Measurements from ENCODE around the gene ASPA.
"Not testable (repeated sequence)": the region's sequence is repeated elsewhere in the genome, so short reads cannot be mapped to it uniquely, and the experiment has no call there.

Gene ASPA

GRCh38 chr17:3519472-3519871 lies 43.7 kb downstream of the ASPA start:
- H3K9me3 Mint-ChIP-seq (ENCODE audit: low read depth); H3K4me3 Mint-ChIP-seq; H3K36me3 Mint-ChIP-seq; H3K27me3 Mint-ChIP-seq; H3K27ac Mint-ChIP-seq; H3K4me1 Mint-ChIP-seq (ENCODE audit: low read depth): not testable (repeated sequence)

- Mint-ChIP-seq H3K4me3 (no peak overlapping the region), H3K36me3 (no peaks in the 10 kb centered on the region), H3K27me3 (no peaks in the 10 kb centered on the region), H3K27ac (no peak overlapping the region), H3K4me1 (ENCODE audit: low read depth) (no peaks in the 10 kb centered on the region), H3K9me3 (ENCODE audit: low read depth) (no peaks in the 10 kb centered on the region)
Observed at GRCh38 chr17:3524024-3524423, 48.2 kb downstream of the ASPA start.

GRCh38 chr17:3526491-3526890 lies 50.7 kb downstream of the ASPA start:
- Mint-ChIP-seq H3K9me3 (ENCODE audit: low read depth) (no peaks in the 10 kb centered on the region), H3K4me3 (no peak overlapping the region), H3K4me1 (ENCODE audit: low read depth) (no peaks in the 10 kb centered on the region), H3K36me3 (no peaks in the 10 kb centered on the region), H3K27ac (no peak overlapping the region), H3K27me3 (no peaks in the 10 kb centered on the region)

GRCh38 chr17:3526971-3527370 lies 51.2 kb downstream of the ASPA start:
- Mint-ChIP-seq H3K27ac (no peak overlapping the region), H3K4me1 (ENCODE audit: low read depth) (no peaks in the 10 kb centered on the region), H3K36me3 (no peaks in the 10 kb centered on the region), H3K27me3 (no peaks in the 10 kb centered on the region), H3K9me3 (ENCODE audit: low read depth) (no peaks in the 10 kb centered on the region), H3K4me3 (no peak overlapping the region)

GRCh38 chr17:3527468-3527867 lies 51.7 kb downstream of the ASPA start:
- H3K36me3 Mint-ChIP-seq: no peaks in the 10 kb centered on the region
- H3K27me3 Mint-ChIP-seq: no peaks in the 10 kb centered on the region
- no peak overlapping the region for H3K27ac Mint-ChIP-seq
- no peaks in the 10 kb centered on the region for H3K4me1 Mint-ChIP-seq (ENCODE audit: low read depth)
- no peaks in the 10 kb centered on the region for H3K9me3 Mint-ChIP-seq (ENCODE audit: low read depth)
- H3K4me3 Mint-ChIP-seq: no peak overlapping the region

GRCh38 chr17:3527896-3528295 lies 52.1 kb downstream of the ASPA start:
- no peak overlapping the region for H3K27ac Mint-ChIP-seq
- H3K36me3 Mint-ChIP-seq: no peaks in the 10 kb centered on the region
- no peaks in the 10 kb centered on the region for H3K27me3 Mint-ChIP-seq
- H3K4me3 Mint-ChIP-seq: no peak overlapping the region
- H3K4me1 Mint-ChIP-seq (ENCODE audit: low read depth): no peaks in the 10 kb centered on the region
- H3K9me3 Mint-ChIP-seq (ENCODE audit: low read depth): no peaks in the 10 kb centered on the region

GRCh38 chr17:3528403-3528851 lies 52.6 kb downstream of the ASPA start:
- Mint-ChIP-seq H3K27me3 (no peaks in the 10 kb centered on the region), H3K4me3 (no peak overlapping the region), H3K4me1 (ENCODE audit: low read depth) (no peaks in the 10 kb centered on the region), H3K9me3 (ENCODE audit: low read depth) (no peaks in the 10 kb centered on the region), H3K36me3 (no peaks in the 10 kb centered on the region), H3K27ac (no peak overlapping the region)

GRCh38 chr17:3528880-3529511 lies 53.2 kb downstream of the ASPA start:
- H3K9me3 Mint-ChIP-seq (ENCODE audit: low read depth): no peaks in the 10 kb centered on the region
- H3K4me1 Mint-ChIP-seq (ENCODE audit: low read depth): no peaks in the 10 kb centered on the region
- no peaks in the 10 kb centered on the region for H3K36me3 Mint-ChIP-seq
- no peak overlapping the region for H3K27ac Mint-ChIP-seq
- no peaks in the 10 kb centered on the region for H3K27me3 Mint-ChIP-seq
- no peak overlapping the region for H3K4me3 Mint-ChIP-seq

- Mint-ChIP-seq H3K27me3 (no peaks in the 10 kb centered on the region), H3K27ac (no peak overlapping the region), H3K4me3 (no peak overlapping the region), H3K36me3 (no peaks in the 10 kb centered on the region), H3K4me1 (ENCODE audit: low read depth) (no peaks in the 10 kb centered on the region), H3K9me3 (ENCODE audit: low read depth) (no peaks in the 10 kb centered on the region)
Observed at GRCh38 chr17:3529817-3530741, 54.3 kb downstream of the ASPA start.

GRCh38 chr17:3531266-3532101 lies 55.7 kb downstream of the ASPA start:
- no peaks in the 10 kb centered on the region for H3K36me3 Mint-ChIP-seq
- no peaks in the 10 kb centered on the region for H3K4me1 Mint-ChIP-seq (ENCODE audit: low read depth)
- H3K27ac Mint-ChIP-seq: no peak overlapping the region
- H3K27me3 Mint-ChIP-seq: no peaks in the 10 kb centered on the region
- H3K9me3 Mint-ChIP-seq (ENCODE audit: low read depth): no peaks in the 10 kb centered on the region
- no peak overlapping the region for H3K4me3 Mint-ChIP-seq

- no peaks in the 10 kb centered on the region for H3K36me3 Mint-ChIP-seq
- no peaks in the 10 kb centered on the region for H3K4me1 Mint-ChIP-seq (ENCODE audit: low read depth)
- H3K27me3 Mint-ChIP-seq: no peaks in the 10 kb centered on the region
- no peak overlapping the region for H3K27ac Mint-ChIP-seq
- no peak overlapping the region for H3K4me3 Mint-ChIP-seq
- no peaks in the 10 kb centered on the region for H3K9me3 Mint-ChIP-seq (ENCODE audit: low read depth)
Observed at GRCh38 chr17:3532106-3532858, 56.5 kb downstream of the ASPA start.

GRCh38 chr17:3532859-3533142 lies 57.0 kb downstream of the ASPA start:
- no peak overlapping the region for H3K27ac Mint-ChIP-seq
- no peak overlapping the region for H3K4me3 Mint-ChIP-seq
- no peaks in the 10 kb centered on the region for H3K36me3 Mint-ChIP-seq

GRCh38 chr17:3533752-3534151 lies 58.0 kb downstream of the ASPA start:
- Mint-ChIP-seq H3K4me1 (ENCODE audit: low read depth) (no peaks in the 10 kb centered on the region), H3K9me3 (ENCODE audit: low read depth) (no peaks in the 10 kb centered on the region), H3K27me3 (no peaks in the 10 kb centered on the region), H3K4me3 (no peak overlapping the region), H3K36me3 (no peaks in the 10 kb centered on the region), H3K27ac (no peak overlapping the region)

More at GRCh38 chr17:3532859-3533142, 57.0 kb downstream of the ASPA start:
- no peaks in the 10 kb centered on the region for H3K4me1 Mint-ChIP-seq (ENCODE audit: low read depth)
- no peaks in the 10 kb centered on the region for H3K9me3 Mint-ChIP-seq (ENCODE audit: low read depth)
- H3K27me3 Mint-ChIP-seq: no peaks in the 10 kb centered on the region

- no peaks in the 10 kb centered on the region for H3K9me3 Mint-ChIP-seq (ENCODE audit: low read depth)
- no peaks in the 10 kb centered on the region for H3K27me3 Mint-ChIP-seq
- no peaks in the 10 kb centered on the region for H3K4me1 Mint-ChIP-seq (ENCODE audit: low read depth)
- no peaks in the 10 kb centered on the region for H3K36me3 Mint-ChIP-seq
- H3K27ac Mint-ChIP-seq: no peak overlapping the region
- no peak overlapping the region for H3K4me3 Mint-ChIP-seq
Observed at GRCh38 chr17:3534881-3535252, 59.1 kb downstream of the ASPA start.

All from activated naive CD8-positive, alpha-beta T cell (primary cell).